DND-41 (cell line): ENCODE measurements around the gene HOXC10.

ENCODE experiments used
- CTCF ChIP-seq: IDR thresholded peaks from 2 replicates; pipeline ENCODE4 v1.5.1; 2012; ENCODE audit warnings: borderline replicate concordance, low read length, moderate library complexity, mild to moderate bottlenecking; ENCODE audit not compliant: poor library complexity, severe bottlenecking; ENCODE audit errors: extremely low read depth
- EZH2 ChIP-seq: IDR thresholded peaks from 3 replicates; pipeline ENCODE4 v1.6.1; 2012; ENCODE audit warnings: borderline replicate concordance, low read depth, mild to moderate bottlenecking, moderate library complexity, low read length, inconsistent platforms; ENCODE audit not compliant: severe bottlenecking

GRCh38 chr12:53966385-53967133, 18.4 kb upstream of the HOXC10 start:
- TF ChIP-seq CTCF (no peak), EZH2 (no peak)
